CD8-positive, alpha-beta memory T cell (primary cell): ENCODE data around the gene PMP22. TPM values are rescaled to one million over a fixed set of nuclear protein-coding genes. Genes with fewer than 3 reads are reported as not detected.
"Not testable (repeated sequence)": the region's sequence is repeated elsewhere in the genome, so short reads cannot be mapped to it uniquely, and the experiment has no call there.

Source experiments
- CTCF ChIA-PET: fragments of 350-600 bp; sonication (Branson Sonifier 250); formaldehyde crosslinking; loops from one replicate; lab custom pipeline; 2021; ENCODE audit warnings: antibody characterized with exemption; lab: Charles Lee
- POLR2A ChIA-PET: fragments of 350-600 bp; sonication (Branson Sonifier 250); formaldehyde crosslinking; loops from one replicate; lab custom pipeline; 2021; ENCODE audit warnings: antibody characterized with exemption; lab: Charles Lee
- DNase-seq, 5 donors: peaks; one replicate each; pipeline versions ENCODE4 v3.0.0 to v3.0.0-alpha.2; 2020 to 2022; ENCODE audit warnings: mixed read lengths in 1 of 5
- H3K27ac ChIP-seq: one replicate; pipeline ENCODE4 v1.7.0; 2013; ENCODE audit warnings: low read depth, mild to moderate bottlenecking, low read length, moderate library complexity
- H3K27me3 ChIP-seq: 2 replicates; pipeline ENCODE4 v1.7.0; 2013; ENCODE audit warnings: low read length, mild to moderate bottlenecking; ENCODE audit not compliant: insufficient read depth, poor library complexity, severe bottlenecking
- H3K36me3 ChIP-seq: 2 replicates; pipeline ENCODE4 v1.7.0; 2013; ENCODE audit warnings: mild to moderate bottlenecking, low read length, moderate library complexity; ENCODE audit not compliant: insufficient read depth
- H3K4me1 ChIP-seq: 2 replicates; pipeline ENCODE4 v1.7.0; 2013; ENCODE audit warnings: mild to moderate bottlenecking, low read length, moderate library complexity; ENCODE audit not compliant: insufficient read depth
- H3K4me3 ChIP-seq: 2 replicates; pipeline ENCODE4 v1.7.0; 2013; ENCODE audit warnings: mild to moderate bottlenecking, low read length
- H3K9me3 ChIP-seq: 2 replicates; pipeline ENCODE4 v1.7.0; 2013; ENCODE audit warnings: mild to moderate bottlenecking, low read length
- H3K27ac Mint-ChIP-seq, 8 donors: one replicate each; pipeline ENCODE4 v1.8.0; 2020 to 2021; ENCODE audit warnings: mixed read lengths in 8 of 8, mild to moderate bottlenecking in 6 of 8, inconsistent platforms in 3 of 8, moderate library complexity in 3 of 8
- H3K27me3 Mint-ChIP-seq, 2 donors: one replicate each; pipeline ENCODE4 v1.8.0; 2020 to 2021; ENCODE audit warnings: mixed read lengths in 2 of 2, mild to moderate bottlenecking in 1 of 2, moderate library complexity in 1 of 2
- H3K36me3 Mint-ChIP-seq, 3 donors: one replicate each; pipeline ENCODE4 v1.8.0; 2020 to 2021; ENCODE audit warnings: mixed read lengths in 3 of 3, inconsistent platforms in 1 of 3, mild to moderate bottlenecking in 1 of 3
- H3K4me1 Mint-ChIP-seq, 3 donors: one replicate each; pipeline ENCODE4 v1.8.0; 2020 to 2021; ENCODE audit warnings: mixed read lengths in 3 of 3, inconsistent platforms in 1 of 3, mild to moderate bottlenecking in 1 of 3
- H3K4me3 Mint-ChIP-seq, 7 donors: one replicate each; pipeline ENCODE4 v1.8.0; 2020 to 2021; ENCODE audit warnings: mixed read lengths in 7 of 7, mild to moderate bottlenecking in 6 of 7, moderate library complexity in 4 of 7, inconsistent platforms in 2 of 7
- H3K9me3 Mint-ChIP-seq, 5 donors: one replicate each; pipeline ENCODE4 v1.8.0; 2020 to 2022; ENCODE audit warnings: mixed read lengths in 5 of 5, mild to moderate bottlenecking in 3 of 5, moderate library complexity in 2 of 5, inconsistent platforms in 1 of 5
- polyA plus RNA-seq: library from polyadenylated mRNA; unstranded; fragments of 300-500 nt; fragmentation: Illumina TruSeq; gene quantifications from one replicate; pipeline ENCODE4 v1.2.3, GENCODE V29; 2021
- total RNA-seq, 2 experiments: library from RNA; stranded (reverse); gene quantifications; one replicate each; pipeline ENCODE4 v1.2.3, GENCODE V29; 2021

Gene PMP22
- total and polyA plus RNA-seq, 3 experiments from 2014 or later: 0.60 to 0.98 TPM; not detected in 1

- POLR2A ChIA-PET: no interaction called here
- H3K4me1 Mint-ChIP-seq: no peaks in the 10 kb centered on the region
- H3K36me3 ChIP-seq: no peaks in the 10 kb centered on the region
- CTCF ChIA-PET: no interaction called here
- no peaks in the 10 kb centered on the region for H3K27me3 ChIP-seq
- H3K4me1 ChIP-seq: no peaks in the 10 kb centered on the region
- no peaks in the 10 kb centered on the region for H3K36me3 Mint-ChIP-seq
- no peak overlapping the region for H3K4me3 Mint-ChIP-seq
- H3K27ac Mint-ChIP-seq: no peak overlapping the region
- peaks cover 10 to 25% of the 10 kb centered on the region in 2 donors for H3K27me3 Mint-ChIP-seq
- H3K4me3 ChIP-seq: no peak overlapping the region
- H3K9me3 ChIP-seq: no peaks in the 10 kb centered on the region
- H3K27ac ChIP-seq: no peak overlapping the region
- no peaks in the 10 kb centered on the region for H3K9me3 Mint-ChIP-seq
- DNase-seq: no peak
Observed at GRCh38 chr17:15216481-15216880, 48.6 kb downstream of the PMP22 start.

GRCh38 chr17:15213381-15214087 lies 51.6 kb downstream of the PMP22 start:
- no peaks in the 10 kb centered on the region for H3K4me1 Mint-ChIP-seq
- Histone ChIP-seq H3K9me3 (no peaks in the 10 kb centered on the region), H3K4me1 (no peaks in the 10 kb centered on the region), H3K27me3 (no peaks in the 10 kb centered on the region), H3K4me3 (no peak overlapping the region), H3K27ac (no peak overlapping the region), H3K36me3 (no peaks in the 10 kb centered on the region)
- DNase-seq: no peak
- peaks cover 10 to 25% of the 10 kb centered on the region in 2 donors for H3K27me3 Mint-ChIP-seq
- H3K27ac Mint-ChIP-seq: no peak overlapping the region
- no peak overlapping the region for H3K4me3 Mint-ChIP-seq
- POLR2A ChIA-PET: interaction anchor here (0.7 kb wide), 1 partner anchor 241 kb away, joined by 3 read pairs; no protein-coding TSS in a partner anchor
- no peaks in the 10 kb centered on the region for H3K9me3 Mint-ChIP-seq
- no peaks in the 10 kb centered on the region for H3K36me3 Mint-ChIP-seq
- CTCF ChIA-PET: no interaction called here

- ChIA-PET POLR2A (no interaction called here), CTCF (no interaction called here)
- no peak for DNase-seq
- H3K9me3 ChIP-seq: no peaks in the 10 kb centered on the region
- Mint-ChIP-seq H3K27ac (no peak overlapping the region), H3K4me3 (no peak overlapping the region), H3K9me3 (no peaks in the 10 kb centered on the region), H3K36me3 (no peaks in the 10 kb centered on the region), H3K27me3 (peaks cover 6 to 18% of the 10 kb centered on the region in 2 donors), H3K4me1 (no peaks in the 10 kb centered on the region)
- no peaks in the 10 kb centered on the region for H3K36me3 ChIP-seq
- no peak overlapping the region for H3K27ac ChIP-seq
- no peak overlapping the region for H3K4me3 ChIP-seq
- H3K4me1 ChIP-seq: no peaks in the 10 kb centered on the region
- H3K27me3 ChIP-seq: no peaks in the 10 kb centered on the region
Observed at GRCh38 chr17:15210247-15210646, 54.9 kb downstream of the PMP22 start.

- POLR2A ChIA-PET, CTCF ChIA-PET, H3K27ac Mint-ChIP-seq: not testable (repeated sequence)
Observed at GRCh38 chr17:15203062-15203461, 62.1 kb downstream of the PMP22 start.

GRCh38 chr17:15200574-15200973 lies 64.6 kb downstream of the PMP22 start:
- H3K4me3 Mint-ChIP-seq, H3K36me3 ChIP-seq, H3K27me3 ChIP-seq, H3K27ac Mint-ChIP-seq, POLR2A ChIA-PET, CTCF ChIA-PET, H3K4me1 Mint-ChIP-seq, H3K36me3 Mint-ChIP-seq, H3K4me1 ChIP-seq, H3K4me3 ChIP-seq, DNase-seq, H3K9me3 ChIP-seq, H3K27ac ChIP-seq: not testable (repeated sequence)
- Mint-ChIP-seq H3K27me3 (peaks cover 6 to 31% of the 10 kb centered on the region in 2 donors), H3K9me3 (peaks cover 15 to 25% (median 21%) of the 10 kb centered on the region in 5 donors)

More at GRCh38 chr17:15203062-15203461, 62.1 kb downstream of the PMP22 start:
- peaks cover 2 to 19% of the 10 kb centered on the region in 2 donors for H3K27me3 Mint-ChIP-seq
- not testable (repeated sequence) for H3K4me3 ChIP-seq, H3K4me3 Mint-ChIP-seq, H3K4me1 Mint-ChIP-seq, H3K36me3 Mint-ChIP-seq, H3K4me1 ChIP-seq, DNase-seq, H3K36me3 ChIP-seq, H3K27ac ChIP-seq, H3K9me3 ChIP-seq, H3K27me3 ChIP-seq
- peaks cover 11 to 21% (median 18%) of the 10 kb centered on the region in 5 donors for H3K9me3 Mint-ChIP-seq

- POLR2A ChIA-PET: no interaction called here
- Histone ChIP-seq H3K27me3 (no peaks in the 10 kb centered on the region), H3K4me1 (no peaks in the 10 kb centered on the region), H3K27ac (no peak overlapping the region), H3K4me3 (no peak overlapping the region), H3K9me3 (no peaks in the 10 kb centered on the region), H3K36me3 (no peaks in the 10 kb centered on the region)
- no peaks in the 10 kb centered on the region for H3K36me3 Mint-ChIP-seq
- H3K9me3 Mint-ChIP-seq: peaks cover 15 to 25% (median 21%) of the 10 kb centered on the region in 5 donors
- H3K27ac Mint-ChIP-seq: no peak overlapping the region
- no peak overlapping the region for H3K4me3 Mint-ChIP-seq
- no peaks in the 10 kb centered on the region for H3K4me1 Mint-ChIP-seq
- peaks cover 16 to 42% of the 10 kb centered on the region in 2 donors for H3K27me3 Mint-ChIP-seq
- CTCF ChIA-PET: no interaction called here
- DNase-seq: no peak
Observed at GRCh38 chr17:15197229-15197628, 67.9 kb downstream of the PMP22 start.

- Mint-ChIP-seq H3K9me3 (peaks cover 7 to 14% (median 11%) of the 10 kb centered on the region in 5 donors), H3K4me3 (no peak overlapping the region), H3K27me3 (peaks cover 19 to 39% of the 10 kb centered on the region in 2 donors), H3K4me1 (no peaks in the 10 kb centered on the region), H3K27ac (no peak overlapping the region), H3K36me3 (no peaks in the 10 kb centered on the region)
- no peak overlapping the region for H3K4me3 ChIP-seq
- ChIA-PET POLR2A (no interaction called here), CTCF (no interaction called here)
- H3K4me1 ChIP-seq: no peaks in the 10 kb centered on the region
- no peaks in the 10 kb centered on the region for H3K27me3 ChIP-seq
- no peak for DNase-seq
- H3K36me3 ChIP-seq: no peaks in the 10 kb centered on the region
- no peak overlapping the region for H3K27ac ChIP-seq
- no peaks in the 10 kb centered on the region for H3K9me3 ChIP-seq
Observed at GRCh38 chr17:15194859-15195277, 70.3 kb downstream of the PMP22 start.

GRCh38 chr17:15185625-15185991 lies 79.5 kb downstream of the PMP22 start:
- H3K27me3 ChIP-seq: no peaks in the 10 kb centered on the region
- DNase-seq: no peak
- CTCF ChIA-PET: no interaction called here
- H3K4me3 ChIP-seq: no peak overlapping the region
- no peak overlapping the region for H3K27ac ChIP-seq
- Mint-ChIP-seq H3K27me3 (peaks cover 10 to 26% of the 10 kb centered on the region in 2 donors), H3K36me3 (no peaks in the 10 kb centered on the region), H3K27ac (no peak overlapping the region), H3K4me3 (no peak overlapping the region), H3K9me3 (peaks cover 0 to 4% (median 0%) of the 10 kb centered on the region in 5 donors), H3K4me1 (no peaks in the 10 kb centered on the region)
- POLR2A ChIA-PET: no interaction called here
- H3K9me3 ChIP-seq: no peaks in the 10 kb centered on the region
- H3K4me1 ChIP-seq: no peaks in the 10 kb centered on the region
- H3K36me3 ChIP-seq: no peaks in the 10 kb centered on the region
